H9 (cell line): ENCODE data around the gene DLG2. TPM values are rescaled to one million over a fixed set of nuclear protein-coding genes. Genes with fewer than 3 reads are reported as not detected.

Source experiments
- DNase-seq: peaks from one replicate; pipeline ENCODE4 v3.0.0-alpha.2; 2017
- H2AFZ ChIP-seq: one replicate; pipeline ENCODE4 v1.6.1; 2013; ENCODE audit warnings: mild to moderate bottlenecking, low read length, control low read depth, moderate library complexity
- H2AK5ac ChIP-seq: 2 replicates; pipeline ENCODE4 v1.6.1; 2013; ENCODE audit warnings: low read length, control low read depth, mixed read lengths; ENCODE audit not compliant: insufficient read length
- H2BK120ac ChIP-seq: one replicate; pipeline ENCODE4 v1.6.1; 2013; ENCODE audit warnings: low read depth, mild to moderate bottlenecking, low read length, control low read depth, inconsistent platforms; ENCODE audit not compliant: poor library complexity, severe bottlenecking
- H2BK12ac ChIP-seq: 2 replicates; pipeline ENCODE4 v1.6.1; 2013; ENCODE audit warnings: low read length, control low read depth, mixed read lengths, low read depth; ENCODE audit not compliant: insufficient read length
- H2BK15ac ChIP-seq: 2 replicates; pipeline ENCODE4 v1.6.1; 2013; ENCODE audit warnings: low read depth, low read length, control low read depth
- H2BK20ac ChIP-seq: one replicate; pipeline ENCODE4 v1.6.1; 2013; ENCODE audit warnings: low read depth, mild to moderate bottlenecking, low read length, control low read depth, inconsistent platforms; ENCODE audit not compliant: poor library complexity, severe bottlenecking
- H2BK5ac ChIP-seq: 2 replicates; pipeline ENCODE4 v1.6.1; 2013; ENCODE audit warnings: low read length, control low read depth, mixed read lengths; ENCODE audit not compliant: insufficient read length
- H3K14ac ChIP-seq: 2 replicates; pipeline ENCODE4 v1.6.1; 2013; ENCODE audit warnings: low read length, control low read depth; ENCODE audit not compliant: insufficient read depth
- H3K18ac ChIP-seq: 2 replicates; pipeline ENCODE4 v1.6.1; 2013; ENCODE audit warnings: low read depth, mild to moderate bottlenecking, mixed read lengths, low read length, control low read depth; ENCODE audit not compliant: insufficient read length
- H3K23ac ChIP-seq: 2 replicates; pipeline ENCODE4 v1.6.1; 2013; ENCODE audit warnings: low read length, control low read depth, mixed read lengths, low read depth; ENCODE audit not compliant: insufficient read length
- H3K23me2 ChIP-seq: 2 replicates; pipeline ENCODE4 v1.6.1; 2013; ENCODE audit warnings: low read depth, mild to moderate bottlenecking, mixed read lengths, low read length, control low read depth; ENCODE audit not compliant: insufficient read length, poor library complexity, severe bottlenecking
- H3K27ac ChIP-seq: 2 replicates; pipeline ENCODE4 v1.5.1; 2013; ENCODE audit warnings: low read length, control low read depth, mixed read lengths, low read depth; ENCODE audit not compliant: insufficient read length
- H3K27me3 ChIP-seq: 2 replicates; pipeline ENCODE4 v1.6.1; 2013; ENCODE audit warnings: low read length, control low read depth, inconsistent platforms; ENCODE audit not compliant: insufficient read depth
- H3K4ac ChIP-seq: 2 replicates; pipeline ENCODE4 v1.6.1; 2013; ENCODE audit warnings: low read depth, mild to moderate bottlenecking, control low read depth, inconsistent platforms, low read length, moderate library complexity
- H3K4me1 ChIP-seq: 2 replicates; pipeline ENCODE4 v1.6.1; 2013; ENCODE audit warnings: low read length, control low read depth, inconsistent platforms; ENCODE audit not compliant: insufficient read depth
- H3K4me2 ChIP-seq: 2 replicates; pipeline ENCODE4 v1.6.1; 2013; ENCODE audit warnings: low read length, control low read depth, mixed read lengths; ENCODE audit not compliant: insufficient read length, insufficient read depth
- H3K56ac ChIP-seq: 2 replicates; pipeline ENCODE4 v1.6.1; 2013; ENCODE audit warnings: low read depth, mild to moderate bottlenecking, mixed read lengths, low read length, control low read depth; ENCODE audit not compliant: insufficient read length
- H3K79me1 ChIP-seq: 2 replicates; pipeline ENCODE4 v1.6.1; 2013; ENCODE audit warnings: low read depth, mild to moderate bottlenecking, moderate library complexity, low read length, control low read depth, inconsistent platforms; ENCODE audit not compliant: insufficient read depth, poor library complexity, severe bottlenecking
- H3K79me2 ChIP-seq: 2 replicates; pipeline ENCODE4 v1.6.1; 2013; ENCODE audit warnings: low read length, control low read depth, inconsistent platforms; ENCODE audit not compliant: insufficient read depth
- H3K9ac ChIP-seq: 2 replicates; pipeline ENCODE4 v1.6.1; 2013; ENCODE audit warnings: low read length, control low read depth, mixed read lengths; ENCODE audit not compliant: insufficient read length; ENCODE audit errors: extremely low read depth
- H3K9me3 ChIP-seq: one replicate; pipeline ENCODE4 v1.6.1; 2013; ENCODE audit warnings: low read depth, low read length, inconsistent platforms; ENCODE audit not compliant: control insufficient read depth
- H3T11ph ChIP-seq: one replicate; pipeline ENCODE4 v1.6.1; 2013; ENCODE audit warnings: mild to moderate bottlenecking, low read length, control low read depth, inconsistent platforms
- H4K20me1 ChIP-seq: one replicate; pipeline ENCODE4 v1.6.1; 2013; ENCODE audit not compliant: control insufficient read depth, insufficient read length, insufficient read depth
- H4K5ac ChIP-seq: 2 replicates; pipeline ENCODE4 v1.6.1; 2013; ENCODE audit warnings: low read depth, mild to moderate bottlenecking, mixed read lengths, low read length, control low read depth; ENCODE audit not compliant: insufficient read length
- H4K8ac ChIP-seq: replicated peaks from 2 replicates; pipeline ENCODE4 v1.6.1; 2013; ENCODE audit warnings: low read length, control low read depth, mixed read lengths, low read depth; ENCODE audit not compliant: insufficient read length
- H4K91ac ChIP-seq: 2 replicates; pipeline ENCODE4 v1.6.1; 2013; ENCODE audit warnings: low read depth, mild to moderate bottlenecking, moderate library complexity, mixed read lengths, low read length, control low read depth; ENCODE audit not compliant: insufficient read length
- H3K27ac Mint-ChIP-seq, 3 experiments: 2 replicates in 2 of 3; 3 replicates in 1 of 3; pipeline ENCODE4 v1.8.0; 2020 to 2021; ENCODE audit warnings: mixed read lengths in 3 of 3, mild to moderate bottlenecking in 1 of 3, moderate library complexity in 1 of 3
- H3K27me3 Mint-ChIP-seq: 2 replicates; pipeline ENCODE4 v1.8.0; 2021; ENCODE audit warnings: low read depth, mild to moderate bottlenecking, moderate library complexity, mixed read lengths
- H3K36me3 Mint-ChIP-seq, 3 experiments: 2 replicates in 2 of 3; 3 replicates in 1 of 3; pipeline ENCODE4 v1.8.0; 2020 to 2021; ENCODE audit warnings: low read depth in 3 of 3, mixed read lengths in 3 of 3; ENCODE audit not compliant: insufficient read depth in 1 of 3
- H3K4me1 Mint-ChIP-seq, 2 experiments: 2 replicates each; pipeline ENCODE4 v1.8.0; 2020; ENCODE audit warnings: mixed read lengths in 2 of 2
- H3K4me3 Mint-ChIP-seq, 2 experiments: 2 replicates in 1 of 2; 3 replicates in 1 of 2; pipeline ENCODE4 v1.8.0; 2020 to 2021; ENCODE audit warnings: mild to moderate bottlenecking in 2 of 2, mixed read lengths in 2 of 2, moderate library complexity in 1 of 2
- H3K9me3 Mint-ChIP-seq, 2 experiments: 2 replicates in 1 of 2; 3 replicates in 1 of 2; pipeline ENCODE4 v1.8.0; 2020; ENCODE audit warnings: mild to moderate bottlenecking in 2 of 2, mixed read lengths in 2 of 2, moderate library complexity in 1 of 2
- CTCF ChIP-seq: fragments of 200-600 bp; sonication (generic); conservative IDR thresholded peaks from 3 replicates; pipeline ENCODE4 v1.8.0; 2021; ENCODE audit warnings: antibody characterized with exemption, mild to moderate bottlenecking
- WGBS: extraction: QIAGEN DNeasy Blood & Tissue Kit; methylation state at CpG from one replicate; pipeline ENCODE4 v1.1.7; 2013; ENCODE audit warnings: missing lambda C conversion rate, low lambda C conversion rate, mixed read lengths; ENCODE audit not compliant: insufficient read length; ENCODE audit errors: extremely low coverage; 5-methylcytosine and 5-hydroxymethylcytosine counted together
- total RNA-seq: library from RNA; stranded (reverse); gene quantifications from 2 replicates; pipeline ENCODE4 v1.2.1, GENCODE V29; 2021

DLG2 gene
- total RNA-seq, 1 experiment from 2014 or later = 8.0 TPM

- Histone ChIP-seq H2BK5ac (no peak overlapping the region), H3K56ac (no peak overlapping the region), H3K23ac (no peak overlapping the region), H3K14ac (no peak overlapping the region), H3K4me1 (no peaks in the 10 kb centered on the region), H3K4me2 (no peak overlapping the region), H3K18ac (no peak overlapping the region), H2AK5ac (no peak overlapping the region), H4K5ac (no peak overlapping the region), H2BK20ac (no peak overlapping the region), H3K79me2 (no peaks in the 10 kb centered on the region), H4K8ac (no peak overlapping the region), H2BK15ac (no peak overlapping the region), H4K91ac (no peak overlapping the region), H4K20me1 (no peaks in the 10 kb centered on the region), H3K9me3 (no peaks in the 10 kb centered on the region), H2AFZ (no peak overlapping the region), H3T11ph (no peak overlapping the region), H2BK12ac (no peak overlapping the region), H3K23me2 (no peaks in the 10 kb centered on the region), H3K4ac (no peak overlapping the region; the same call in 1 of the 2 replicates), H3K9ac (no peak overlapping the region), H3K27me3 (no peaks in the 10 kb centered on the region), H2BK120ac (no peak overlapping the region), H3K27ac (no peak overlapping the region), H3K79me1 (no peaks in the 10 kb centered on the region)
- TF ChIP-seq CTCF = no peak
- H3K27me3 Mint-ChIP-seq = no peaks in the 10 kb centered on the region
- DNase-seq = no peak
- no CpG with 5 or more reads among the region's 4 CpGs for WGBS
- peak overlapping the region in 2 of 3 experiments; percentile 42 to 83; a peak in 5 of 7 replicates for H3K27ac Mint-ChIP-seq
- H3K9me3 Mint-ChIP-seq = no peaks in the 10 kb centered on the region; a peak in 1 of 5 replicates
- H3K36me3 Mint-ChIP-seq = no peaks in the 10 kb centered on the region
- H3K4me3 Mint-ChIP-seq = no peak overlapping the region
- H3K4me1 Mint-ChIP-seq = peaks cover 14 to 20% of the 10 kb centered on the region in 2 experiments
These were observed 661.7 kb downstream of the DLG2 start for GRCh38 chr11:84965484-84965883.
